ENCODE results near the gene HOXC4.
"Not testable (repeated sequence)": the region's sequence is repeated elsewhere in the genome, so short reads cannot be mapped to it uniquely, and the experiment has no call there.

- not testable (repeated sequence) for TF ChIP-seq CTCF, POLR2A (IDR thresholded peaks at IDR 0.05)
Observed at GRCh38 chr12:54095928-54096327, 42.3 kb downstream of the HOXC4 start.
